K562 (cell line): ENCODE measurements around the gene SPSB1. TPM values are rescaled to one million over a fixed set of nuclear protein-coding genes. Genes with fewer than 3 reads are reported as not detected.

Experiments used
- ATAC-seq: fragments of 200-7000 bp; cut with Tn5 transposase; 3 replicates; pipeline ENCODE4 v1.9.1; 2020; ENCODE audit warnings: moderate library complexity
- BruUV-seq: library from RNA; stranded (reverse); fragments of 400-500 nt; replicated peaks from 2 replicates; lab custom pipeline; 2021; lab: Mats Ljungman, UMichigan
- CTCF ChIA-PET: fragments of 300-600 bp; formaldehyde crosslinking; extraction: SDS; loops from one replicate; lab custom pipeline; 2021; ENCODE audit warnings: low intra/inter-chr PET ratio; lab: Yijun Ruan, JAX
- POLR2A ChIA-PET: fragments of 300-600, 350-650 bp; sonication (Branson Sonifier 250); formaldehyde crosslinking; extraction: SDS; loops from one replicate; lab custom pipeline; 2021; ENCODE audit warnings: antibody characterized with exemption, inconsistent platforms; lab: Yijun Ruan, JAX
- DNase-seq, 4 experiments: peaks; one replicate each; pipeline versions ENCODE4 v3.0.0 to v3.0.0-alpha.2; 2011 to 2018; ENCODE audit warnings: low spot score in 3 of 4, mixed read lengths in 3 of 4; ENCODE audit errors: extremely low read depth in 1 of 4
- FAIRE-seq: peaks from 2 replicates; lab custom pipeline; 2011; peaks lifted over from hg19 to GRCh38; lab: Jason Lieb, UNC
- H2AFZ ChIP-seq: 2 replicates; pipeline ENCODE4 v1.6.0; 2011; ENCODE audit warnings: low read depth, low read length, control low read depth, inconsistent platforms
- H3K27ac ChIP-seq: fragments of 200-600 bp; 3 replicates; pipeline ENCODE4 v1.8.0; 2011; ENCODE audit warnings: low read depth, mild to moderate bottlenecking, control low read depth, inconsistent platforms, low read length, moderate library complexity, mixed read lengths; ENCODE audit errors: extremely low read depth
- H3K27me3 ChIP-seq, 2 experiments: fragments of 300-600 bp in 1 of 2; 2 replicates in 1 of 2; 3 replicates in 1 of 2; pipeline versions ENCODE4 v1.6.0 to v1.8.0; 2011; ENCODE audit warnings: inconsistent platforms in 2 of 2, low read length in 2 of 2, mild to moderate bottlenecking in 1 of 2, mixed read lengths in 1 of 2, moderate library complexity in 1 of 2; ENCODE audit not compliant: control insufficient read depth in 2 of 2, insufficient read depth in 2 of 2
- H3K36me3 ChIP-seq: fragments of 300-600 bp; 3 replicates; pipeline ENCODE4 v1.8.0; 2011; ENCODE audit warnings: mild to moderate bottlenecking, low read length, inconsistent platforms; ENCODE audit not compliant: control insufficient read depth, insufficient read depth
- H3K4me1 ChIP-seq, 2 experiments: fragments of 200-600 bp in 1 of 2; replicated peaks in 1 of 2; 2 replicates in 1 of 2; 3 replicates in 1 of 2; pipeline versions ENCODE4 v1.5.1 to v1.8.0; 2011; ENCODE audit warnings: inconsistent platforms in 2 of 2, low read length in 2 of 2, mild to moderate bottlenecking in 1 of 2, mixed read lengths in 1 of 2, moderate library complexity in 1 of 2; ENCODE audit not compliant: control insufficient read depth in 2 of 2, insufficient read depth in 2 of 2
- H3K4me2 ChIP-seq: 2 replicates; pipeline ENCODE4 v1.6.1; 2011; ENCODE audit warnings: low read length, control low read depth, inconsistent platforms, mixed read lengths; ENCODE audit not compliant: insufficient read depth
- H3K4me3 ChIP-seq: fragments of 200-600 bp; sonication (generic), shearing (Covaris generic); 2 replicates; pipeline ENCODE4 v1.5.1; 2016; ENCODE audit warnings: control low read depth, inconsistent platforms
- H3K79me2 ChIP-seq: fragments of 200-600 bp; 3 replicates; pipeline ENCODE4 v1.8.0; 2011; ENCODE audit warnings: low read length, inconsistent platforms; ENCODE audit not compliant: control insufficient read depth, insufficient read depth
- H3K9ac ChIP-seq, 2 experiments: 2 replicates each; pipeline versions ENCODE4 v1.6.0 to v1.6.1; 2011; ENCODE audit warnings: low read depth in 2 of 2, low read length in 2 of 2, control low read depth in 1 of 2, inconsistent platforms in 1 of 2, mild to moderate bottlenecking in 1 of 2, mixed read lengths in 1 of 2; ENCODE audit not compliant: insufficient read depth in 1 of 2
- H3K9me1 ChIP-seq: one replicate; pipeline ENCODE4 v1.6.0; 2011; ENCODE audit warnings: inconsistent platforms, mild to moderate bottlenecking, low read length, moderate library complexity; ENCODE audit not compliant: control insufficient read depth, insufficient read depth
- H3K9me3 ChIP-seq: replicated peaks from 2 replicates; pipeline ENCODE4 v1.5.1; 2011; ENCODE audit warnings: low read depth, low read length, inconsistent platforms; ENCODE audit not compliant: control insufficient read depth, insufficient read depth
- H4K20me1 ChIP-seq: replicated peaks from 2 replicates; pipeline ENCODE4 v1.6.1; 2011; ENCODE audit warnings: low read length, inconsistent platforms, mixed read lengths; ENCODE audit not compliant: control insufficient read depth, insufficient read depth
- ATF7 ChIP-seq: fragments of 450-650 bp; IDR thresholded peaks from 2 replicates; pipeline ENCODE4 v1.7.1; 2014; ENCODE audit warnings: mild to moderate bottlenecking, moderate library complexity
- CBX5 ChIP-seq: IDR thresholded peaks from 2 replicates; pipeline ENCODE4 v1.6.1; 2014; ENCODE audit warnings: low read depth, borderline replicate concordance
- HOXB6 ChIP-seq: fragments of 250-450 bp; sonication (Bioruptor Pico); IDR thresholded peaks from 2 replicates; pipeline ENCODE4 v1.5.1; 2022; ENCODE audit warnings: mild to moderate bottlenecking, borderline replicate concordance
- LCOR ChIP-seq: sonication (generic); formaldehyde crosslinking; IDR thresholded peaks from 2 replicates; pipeline ENCODE4 v1.8.0; 2022; ENCODE audit warnings: mild to moderate bottlenecking, missing genetic modification reagents
- NRF1 ChIP-seq, 2 experiments: fragments of 450-650 bp; IDR thresholded peaks in 1 of 2; conservative IDR thresholded peaks in 1 of 2; 2 replicates each; pipeline ENCODE4 v1.6.1; 2014; ENCODE audit warnings: mild to moderate bottlenecking in 2 of 2
- PURB ChIP-seq: sonication (generic); formaldehyde crosslinking; IDR thresholded peaks from 2 replicates; pipeline ENCODE4 v1.9.0; 2021; ENCODE audit warnings: low read depth, mild to moderate bottlenecking, missing genetic modification reagents
- SIN3A ChIP-seq, 2 experiments: fragments of 150-350 bp in 1 of 2; IDR thresholded peaks; 2 replicates each; pipeline ENCODE4 v1.6.1; 2011 to 2016; ENCODE audit warnings: borderline replicate concordance in 2 of 2, low read depth in 2 of 2, low read length in 2 of 2, mild to moderate bottlenecking in 2 of 2, moderate library complexity in 2 of 2; ENCODE audit not compliant: control insufficient read depth in 1 of 2
- SLC30A9 ChIP-seq: fragments of 250-450 bp; sonication (Bioruptor Pico); IDR thresholded peaks from 2 replicates; pipeline ENCODE4 v1.8.0; 2022; ENCODE audit warnings: mild to moderate bottlenecking, moderate library complexity
- TAL1 ChIP-seq: fragments of 450-650 bp; IDR thresholded peaks from 2 replicates; pipeline ENCODE4 v1.6.1; 2016; ENCODE audit warnings: mild to moderate bottlenecking
- ZFPM2 ChIP-seq: fragments of 250-450 bp; sonication (Bioruptor Pico); IDR thresholded peaks from 2 replicates; pipeline ENCODE4 v1.5.1; 2022; ENCODE audit warnings: mild to moderate bottlenecking
- ZNF785 ChIP-seq: fragments of 250-450 bp; sonication (Bioruptor Pico); IDR thresholded peaks from 2 replicates; pipeline ENCODE4 v1.4.0; 2020; ENCODE audit warnings: mild to moderate bottlenecking
- WGBS: fragments of 100-300 bp; shearing (Covaris generic); methylation state at CpG from one replicate; pipeline ENCODE4 v1.1.6; 2016; ENCODE audit warnings: low coverage, mixed read lengths; ENCODE audit not compliant: insufficient coverage; ENCODE audit errors: missing lambda C conversion rate; 5-methylcytosine and 5-hydroxymethylcytosine counted together
- in situ Hi-C: fragments of 300-500 bp; cut with MboI; formaldehyde crosslinking; loops from 4 replicates; pipeline ENCODE4 v1.15.0; 2018; ENCODE audit warnings: inconsistent platforms, mixed read lengths
- intact Hi-C: fragments of 100-400 bp; cut with micrococcal nuclease; formaldehyde crosslinking; loops from 2 replicates; pipeline ENCODE4 v1.14.2; 2022
- polyA plus RNA-seq, 8 experiments: library from polyadenylated mRNA; depleted of rRNA in 4 of 8; stranded (reverse) in 5 of 8; unstranded in 3 of 8; fragments of >200 nt; fragmentation: Nextera tagmentation in 2 of 8; fragmentation: Illumina TruSeq in 1 of 8; extraction: Ambion mirVana in 2 of 8; extraction: Trizol in 1 of 8; gene quantifications; 2 replicates each; pipeline versions ENCODE4 v1.2.1 to v1.2.3, GENCODE V29; 2011 to 2014; ENCODE audit warnings: inconsistent platforms in 1 of 8, missing spikeins in 1 of 8
- total RNA-seq, 7 experiments: library from RNA; depleted of rRNA in 6 of 7; stranded (reverse); fragments of >200 nt in 6 of 7; fragmentation: Illumina TruSeq in 2 of 7; extraction: Trizol in 2 of 7; gene quantifications; 2 replicates each; pipeline versions ENCODE4 v1.2.1 to v1.2.3, GENCODE V29; 2011 to 2021; ENCODE audit warnings: low replicate concordance in 1 of 7
- TF ChIP-seq, protein P1 (sequence below): IDR thresholded peaks from 2 replicates; pipeline ENCODE4 v1.6.1; 2016; ENCODE audit warnings: missing genetic modification characterization, missing compliant biosample characterization
- TF ChIP-seq, protein P2 (sequence below): fragments of 450-650 bp; conservative IDR thresholded peaks from 2 replicates; pipeline ENCODE4 v1.6.1; 2016; ENCODE audit warnings: missing genetic modification characterization, low read depth, mild to moderate bottlenecking, control low read depth, missing compliant biosample characterization
- TF ChIP-seq, protein P3 (sequence below): fragments of 250-450 bp; sonication (Bioruptor Pico); IDR thresholded peaks from 2 replicates; pipeline ENCODE4 v1.8.0; 2021; ENCODE audit warnings: moderate library complexity, mild to moderate bottlenecking, inconsistent platforms

The SPSB1 gene
- total and polyA plus RNA-seq, 9 of the 15 experiments (the other 6 are each of a cell fraction or from before 2014, with no cell fraction given), result 0.06 to 0.35 (median 0.14) TPM; not detected in 6

DNA sequence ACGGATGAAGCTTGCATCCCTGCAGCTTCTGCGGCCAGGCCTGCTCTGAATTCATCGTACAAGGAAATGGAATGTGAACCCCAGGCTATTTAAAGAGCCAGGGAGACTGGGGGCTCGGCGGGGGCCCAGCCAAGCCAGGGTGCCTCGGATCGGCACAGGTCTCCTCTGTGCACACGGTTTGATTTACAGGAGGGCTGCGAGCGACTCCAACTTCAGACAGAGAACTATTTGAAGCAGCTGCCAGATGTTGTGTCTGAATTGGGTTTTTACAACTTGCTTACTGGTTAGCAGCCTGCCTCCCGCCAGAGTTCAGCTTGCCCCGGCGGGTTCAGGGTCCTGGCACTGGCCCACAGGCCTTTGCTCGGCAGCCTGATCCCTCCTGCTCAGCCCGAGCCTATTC lies 83.2 kb downstream of the SPSB1 start:
- in situ Hi-C loops (no loop called here), intact Hi-C loops (no loop called here)
- POLR2A ChIA-PET, result interaction anchor here (0.7 to 1.1 kb wide), 4 partner anchors 9 to 110 kb away, joined by 3 to 4 read pairs (median 4); no protein-coding TSS in a partner anchor
- DNase-seq (no peak), FAIRE-seq (no peak), ATAC-seq (no peak)
- H3K4me2 ChIP-seq, result no peak overlapping the region
- H3K4me1 ChIP-seq, result peaks cover 0 to 4% of the 10 kb centered on the region in 2 experiments; a peak in 1 of 5 replicates
- no peak overlapping the region for H2AFZ ChIP-seq
- no peak overlapping the region for H3K27ac ChIP-seq
- H3K4me3 ChIP-seq, result no peak overlapping the region
- TF ChIP-seq, protein P1, sequence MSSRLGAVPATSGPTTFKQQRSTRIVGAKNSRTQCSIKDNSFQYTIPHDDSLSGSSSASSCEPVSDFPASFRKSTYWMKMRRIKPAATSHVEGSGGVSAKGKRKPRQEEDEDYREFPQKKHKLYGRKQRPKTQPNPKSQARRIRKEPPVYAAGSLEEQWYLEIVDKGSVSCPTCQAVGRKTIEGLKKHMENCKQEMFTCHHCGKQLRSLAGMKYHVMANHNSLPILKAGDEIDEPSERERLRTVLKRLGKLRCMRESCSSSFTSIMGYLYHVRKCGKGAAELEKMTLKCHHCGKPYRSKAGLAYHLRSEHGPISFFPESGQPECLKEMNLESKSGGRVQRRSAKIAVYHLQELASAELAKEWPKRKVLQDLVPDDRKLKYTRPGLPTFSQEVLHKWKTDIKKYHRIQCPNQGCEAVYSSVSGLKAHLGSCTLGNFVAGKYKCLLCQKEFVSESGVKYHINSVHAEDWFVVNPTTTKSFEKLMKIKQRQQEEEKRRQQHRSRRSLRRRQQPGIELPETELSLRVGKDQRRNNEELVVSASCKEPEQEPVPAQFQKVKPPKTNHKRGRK (tag), result no peak
- TF ChIP-seq, protein P2, sequence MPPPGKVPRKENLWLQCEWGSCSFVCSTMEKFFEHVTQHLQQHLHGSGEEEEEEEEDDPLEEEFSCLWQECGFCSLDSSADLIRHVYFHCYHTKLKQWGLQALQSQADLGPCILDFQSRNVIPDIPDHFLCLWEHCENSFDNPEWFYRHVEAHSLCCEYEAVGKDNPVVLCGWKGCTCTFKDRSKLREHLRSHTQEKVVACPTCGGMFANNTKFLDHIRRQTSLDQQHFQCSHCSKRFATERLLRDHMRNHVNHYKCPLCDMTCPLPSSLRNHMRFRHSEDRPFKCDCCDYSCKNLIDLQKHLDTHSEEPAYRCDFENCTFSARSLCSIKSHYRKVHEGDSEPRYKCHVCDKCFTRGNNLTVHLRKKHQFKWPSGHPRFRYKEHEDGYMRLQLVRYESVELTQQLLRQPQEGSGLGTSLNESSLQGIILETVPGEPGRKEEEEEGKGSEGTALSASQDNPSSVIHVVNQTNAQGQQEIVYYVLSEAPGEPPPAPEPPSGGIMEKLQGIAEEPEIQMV (tag), result no peak
- no peak for TF ChIP-seq TAL1
- no peak for TF ChIP-seq LCOR (CRISPR knock-in tag)
- TF ChIP-seq ZNF785 (CRISPR knock-in tag), result no peak
- no peak for TF ChIP-seq SIN3A (IDR thresholded peaks at IDR 0.05; ENCODE audit: borderline replicate concordance in 2 of 2, control insufficient read depth in 1 of 2, low read depth in 2 of 2, low read length in 2 of 2)
- TF ChIP-seq, protein P3, sequence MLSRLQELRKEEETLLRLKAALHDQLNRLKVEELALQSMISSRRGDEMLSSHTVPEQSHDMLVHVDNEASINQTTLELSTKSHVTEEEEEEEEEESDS (CRISPR knock-in tag), result no peak
- no peak for TF ChIP-seq CBX5
- no peak for TF ChIP-seq ATF7
- TF ChIP-seq HOXB6 (CRISPR knock-in tag), result no peak
- TF ChIP-seq PURB, result no peak
- TF ChIP-seq NRF1 (conservative IDR thresholded peaks at IDR 0.05 in 1 of 2, IDR thresholded peaks at IDR 0.05 in 1 of 2), result no peak
- TF ChIP-seq SLC30A9 (CRISPR knock-in tag), result no peak
- no peak for TF ChIP-seq ZFPM2
- no peaks in the 10 kb centered on the region for H3K79me2 ChIP-seq
- WGBS, result under 1% methylated on average over 15 of the region's 15 CpGs
- no TSS peak for BruUV-seq
- peaks cover 4% of the 10 kb centered on the region for H3K9me1 ChIP-seq
- H3K9me3 ChIP-seq, result no peaks in the 10 kb centered on the region
- H3K9ac ChIP-seq, result no peak overlapping the region; a peak in 1 of 4 replicates
- CTCF ChIA-PET, result no interaction called here
- peaks cover 27% of the 10 kb centered on the region for H4K20me1 ChIP-seq
- H3K36me3 ChIP-seq, result no peaks in the 10 kb centered on the region
- H3K27me3 ChIP-seq, result peaks cover 64 to 90% of the 10 kb centered on the region in 2 experiments
